ENCODE data around the gene FSTL3. TPM values are rescaled to one million over a fixed set of nuclear protein-coding genes. Genes with fewer than 3 reads are reported as not detected.
A peak's percentile ranks its signal among the peaks of the same experiment; 100 is the strongest.

FSTL3 gene
- total and polyA plus RNA-seq, 2 of the 13 experiments (the other 11 are each of a cell fraction or from before 2014, with no cell fraction given): 13.5 to 15.6 TPM

DNA sequence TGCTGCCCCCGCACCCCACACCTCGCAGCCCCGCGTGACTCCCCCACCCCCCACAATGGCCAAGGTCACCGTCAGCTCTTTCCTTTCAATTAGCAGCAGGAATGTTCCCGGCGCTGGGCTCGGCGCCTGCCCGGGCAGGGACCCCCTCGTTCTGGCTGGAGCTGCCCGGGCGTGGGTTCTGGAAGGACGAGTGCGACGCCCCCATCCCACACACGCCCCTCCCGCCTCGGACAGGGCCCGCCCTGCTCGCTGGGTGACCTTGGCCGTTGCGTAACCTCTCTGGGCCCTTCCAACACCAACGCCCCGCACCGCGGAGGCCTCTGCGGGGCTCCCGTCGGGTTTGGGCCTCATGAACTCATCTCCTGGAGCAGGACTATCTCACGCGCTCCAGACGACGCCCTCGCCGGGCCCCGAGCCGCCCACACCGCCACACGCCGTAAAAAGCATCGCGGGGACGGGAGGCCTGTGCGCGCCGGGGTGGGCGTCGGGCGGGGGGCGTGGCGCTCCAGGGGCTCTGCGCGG, 42.9 kb downstream of the FSTL3 start (continued):
- TF ChIP-seq, protein P1, sequence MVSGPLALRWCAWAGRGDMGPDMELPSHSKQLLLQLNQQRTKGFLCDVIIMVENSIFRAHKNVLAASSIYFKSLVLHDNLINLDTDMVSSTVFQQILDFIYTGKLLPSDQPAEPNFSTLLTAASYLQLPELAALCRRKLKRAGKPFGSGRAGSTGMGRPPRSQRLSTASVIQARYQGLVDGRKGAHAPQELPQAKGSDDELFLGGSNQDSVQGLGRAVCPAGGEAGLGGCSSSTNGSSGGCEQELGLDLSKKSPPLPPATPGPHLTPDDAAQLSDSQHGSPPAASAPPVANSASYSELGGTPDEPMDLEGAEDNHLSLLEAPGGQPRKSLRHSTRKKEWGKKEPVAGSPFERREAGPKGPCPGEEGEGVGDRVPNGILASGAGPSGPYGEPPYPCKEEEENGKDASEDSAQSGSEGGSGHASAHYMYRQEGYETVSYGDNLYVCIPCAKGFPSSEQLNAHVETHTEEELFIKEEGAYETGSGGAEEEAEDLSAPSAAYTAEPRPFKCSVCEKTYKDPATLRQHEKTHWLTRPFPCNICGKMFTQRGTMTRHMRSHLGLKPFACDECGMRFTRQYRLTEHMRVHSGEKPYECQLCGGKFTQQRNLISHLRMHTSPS (CRISPR knock-in tag; IDR thresholded peaks at IDR 0.05; ENCODE audit: low read depth): no peak
- peak in 1 of 2 experiments; percentile 44; a peak in 1 of 4 replicates for TF ChIP-seq KLF16 (CRISPR knock-in tag; IDR thresholded peaks at IDR 0.05)
- no peak for TF ChIP-seq NFE2L1 (CRISPR knock-in tag; IDR thresholded peaks at IDR 0.05; ENCODE audit: borderline replicate concordance)
- TF ChIP-seq ZBTB10 (CRISPR knock-in tag; IDR thresholded peaks at IDR 0.05; ENCODE audit: borderline replicate concordance): peak; percentile 63; the same call in 1 of the 2 replicates
- TF ChIP-seq RARA (CRISPR knock-in tag; IDR thresholded peaks at IDR 0.05): peak; percentile 88
- 0 out of 2 replicates have a peak, but pooled peaks have one; percentile 10 for TF ChIP-seq FOXK1 (CRISPR knock-in tag; IDR thresholded peaks at IDR 0.05; ENCODE audit: borderline replicate concordance, low read depth)
- TF ChIP-seq ZNF629 (CRISPR knock-in tag; conservative IDR thresholded peaks at IDR 0.05): 0 out of 2 replicates have a peak, but pooled peaks have one; percentile 17
- TF ChIP-seq LCORL (IDR thresholded peaks at IDR 0.05): no peak
- TF ChIP-seq LCORL (CRISPR knock-in tag; IDR thresholded peaks at IDR 0.05): peak; percentile 58; the same call in 1 of the 2 replicates
- no peak for TF ChIP-seq ZNF569 (CRISPR knock-in tag; IDR thresholded peaks at IDR 0.05; ENCODE audit: borderline replicate concordance)
- TF ChIP-seq ZNF749 (CRISPR knock-in tag; IDR thresholded peaks at IDR 0.05; ENCODE audit: borderline replicate concordance): 0 out of 2 replicates have a peak, but pooled peaks have one; percentile 46
- TF ChIP-seq, protein P2, sequence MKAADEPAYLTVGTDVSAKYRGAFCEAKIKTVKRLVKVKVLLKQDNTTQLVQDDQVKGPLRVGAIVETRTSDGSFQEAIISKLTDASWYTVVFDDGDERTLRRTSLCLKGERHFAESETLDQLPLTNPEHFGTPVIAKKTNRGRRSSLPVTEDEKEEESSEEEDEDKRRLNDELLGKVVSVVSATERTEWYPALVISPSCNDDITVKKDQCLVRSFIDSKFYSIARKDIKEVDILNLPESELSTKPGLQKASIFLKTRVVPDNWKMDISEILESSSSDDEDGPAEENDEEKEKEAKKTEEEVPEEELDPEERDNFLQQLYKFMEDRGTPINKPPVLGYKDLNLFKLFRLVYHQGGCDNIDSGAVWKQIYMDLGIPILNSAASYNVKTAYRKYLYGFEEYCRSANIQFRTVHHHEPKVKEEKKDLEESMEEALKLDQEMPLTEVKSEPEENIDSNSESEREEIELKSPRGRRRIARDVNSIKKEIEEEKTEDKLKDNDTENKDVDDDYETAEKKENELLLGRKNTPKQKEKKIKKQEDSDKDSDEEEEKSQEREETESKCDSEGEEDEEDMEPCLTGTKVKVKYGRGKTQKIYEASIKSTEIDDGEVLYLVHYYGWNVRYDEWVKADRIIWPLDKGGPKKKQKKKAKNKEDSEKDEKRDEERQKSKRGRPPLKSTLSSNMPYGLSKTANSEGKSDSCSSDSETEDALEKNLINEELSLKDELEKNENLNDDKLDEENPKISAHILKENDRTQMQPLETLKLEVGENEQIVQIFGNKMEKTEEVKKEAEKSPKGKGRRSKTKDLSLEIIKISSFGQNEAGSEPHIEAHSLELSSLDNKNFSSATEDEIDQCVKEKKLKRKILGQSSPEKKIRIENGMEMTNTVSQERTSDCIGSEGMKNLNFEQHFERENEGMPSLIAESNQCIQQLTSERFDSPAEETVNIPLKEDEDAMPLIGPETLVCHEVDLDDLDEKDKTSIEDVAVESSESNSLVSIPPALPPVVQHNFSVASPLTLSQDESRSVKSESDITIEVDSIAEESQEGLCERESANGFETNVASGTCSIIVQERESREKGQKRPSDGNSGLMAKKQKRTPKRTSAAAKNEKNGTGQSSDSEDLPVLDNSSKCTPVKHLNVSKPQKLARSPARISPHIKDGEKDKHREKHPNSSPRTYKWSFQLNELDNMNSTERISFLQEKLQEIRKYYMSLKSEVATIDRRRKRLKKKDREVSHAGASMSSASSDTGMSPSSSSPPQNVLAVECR (CRISPR knock-in tag; IDR thresholded peaks at IDR 0.05; ENCODE audit: borderline replicate concordance): peak; percentile 44; the same call in 1 of the 2 replicates
- TF ChIP-seq ZNF605 (CRISPR knock-in tag; IDR thresholded peaks at IDR 0.05): no peak
- TF ChIP-seq MYC (CRISPR knock-in tag; IDR thresholded peaks at IDR 0.05; ENCODE audit: borderline replicate concordance): no peak
- TF ChIP-seq ZMYM3 (CRISPR knock-in tag; IDR thresholded peaks at IDR 0.05): peak; percentile 27; the same call in 1 of the 2 replicates
- no peak for TF ChIP-seq ZC3H13 (CRISPR knock-in tag; IDR thresholded peaks at IDR 0.05)
- TF ChIP-seq FOSL2 (CRISPR knock-in tag; IDR thresholded peaks at IDR 0.05): peak; percentile 42
- peak; percentile 57; the same call in 1 of the 2 replicates for TF ChIP-seq ZNF724P (CRISPR knock-in tag; IDR thresholded peaks at IDR 0.05; ENCODE audit: borderline replicate concordance)
- TF ChIP-seq GRHL1 (CRISPR knock-in tag; conservative IDR thresholded peaks at IDR 0.05): no peak

Measured in HepG2 (cell line).